NCI-H345 treated with DMSO at 0.1 percent for 48 hours (cell line): Measurements from ENCODE around the gene SP8.
"Not testable (repeated sequence)": the region's sequence is repeated elsewhere in the genome, so short reads cannot be mapped to it uniquely, and the experiment has no call there.

ENCODE experiments used
- DNase-seq: peaks from one replicate; lab custom pipeline; 2025; ENCODE audit not compliant: unreplicated experiment; lab: John Stamatoyannopoulos, UW

Gene SP8

DNA sequence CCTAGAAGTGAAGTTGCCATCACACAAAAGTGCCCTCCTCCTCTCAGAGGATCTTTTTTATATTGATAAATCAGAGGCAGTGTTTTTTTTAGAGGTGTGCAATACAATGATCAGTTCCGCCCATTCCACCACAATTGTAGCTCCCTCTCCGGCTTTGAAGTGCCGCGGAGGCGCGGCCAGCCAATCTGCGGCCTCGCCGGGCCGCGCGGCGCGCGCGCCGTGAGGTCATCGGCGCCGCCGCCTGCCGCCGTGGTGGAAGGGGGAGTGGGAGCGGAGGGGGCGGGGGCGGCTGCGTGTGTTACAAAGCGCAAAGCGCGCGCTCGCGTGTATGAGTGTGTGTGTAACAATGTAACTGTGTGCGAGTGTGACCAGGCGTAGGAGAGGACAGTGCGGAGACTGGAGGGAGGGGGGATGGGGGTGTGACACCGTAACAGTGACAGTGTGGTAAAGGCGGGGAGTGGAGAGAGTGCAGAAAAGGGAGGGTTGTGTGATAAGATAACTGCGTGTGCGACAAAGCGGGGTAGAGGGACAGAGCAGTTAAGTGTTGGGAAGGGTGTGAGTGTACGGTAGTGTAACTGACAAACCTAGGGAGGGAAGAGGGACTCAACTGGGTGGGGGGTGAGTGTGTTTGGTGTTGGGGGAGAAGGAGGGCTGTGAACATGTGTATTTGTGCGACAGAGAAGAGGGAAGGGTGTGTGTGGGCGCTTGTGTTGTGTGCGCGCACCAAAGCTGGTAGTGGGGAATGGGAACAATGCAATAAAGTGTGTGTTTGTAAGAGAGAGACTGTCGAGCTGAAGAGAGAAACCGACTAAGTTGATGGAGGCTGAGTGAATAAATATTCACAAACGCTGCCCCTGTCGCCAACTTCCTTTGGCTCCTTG, at the start of gene SP8:
Gene SP8 (minus strand): TSS at position 108 of the 881 bp plus-strand sequence. CDS start 88 bp downstream, at position 20.
- DNase-seq: peak; percentile 89

DNA sequence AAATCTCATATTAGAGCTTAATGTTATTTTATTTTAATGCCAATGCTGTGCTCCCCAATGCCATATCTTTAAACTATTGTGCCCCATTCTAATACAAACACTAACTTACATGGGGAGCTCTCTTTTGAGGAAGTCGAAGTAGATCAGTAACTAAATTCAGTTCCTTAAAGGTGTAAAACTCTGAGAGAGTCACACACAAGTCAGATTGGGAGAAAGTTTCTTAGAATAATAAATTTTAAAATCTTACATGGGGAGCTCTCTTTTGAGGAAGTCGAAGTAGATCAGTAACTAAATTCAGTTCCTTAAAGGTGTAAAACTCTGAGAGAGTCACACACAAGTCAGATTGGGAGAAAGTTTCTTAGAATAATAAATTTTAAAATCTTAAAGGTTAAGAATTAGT, 49.7 kb upstream of the SP8 start:
- not testable (repeated sequence) for DNase-seq

DNA sequence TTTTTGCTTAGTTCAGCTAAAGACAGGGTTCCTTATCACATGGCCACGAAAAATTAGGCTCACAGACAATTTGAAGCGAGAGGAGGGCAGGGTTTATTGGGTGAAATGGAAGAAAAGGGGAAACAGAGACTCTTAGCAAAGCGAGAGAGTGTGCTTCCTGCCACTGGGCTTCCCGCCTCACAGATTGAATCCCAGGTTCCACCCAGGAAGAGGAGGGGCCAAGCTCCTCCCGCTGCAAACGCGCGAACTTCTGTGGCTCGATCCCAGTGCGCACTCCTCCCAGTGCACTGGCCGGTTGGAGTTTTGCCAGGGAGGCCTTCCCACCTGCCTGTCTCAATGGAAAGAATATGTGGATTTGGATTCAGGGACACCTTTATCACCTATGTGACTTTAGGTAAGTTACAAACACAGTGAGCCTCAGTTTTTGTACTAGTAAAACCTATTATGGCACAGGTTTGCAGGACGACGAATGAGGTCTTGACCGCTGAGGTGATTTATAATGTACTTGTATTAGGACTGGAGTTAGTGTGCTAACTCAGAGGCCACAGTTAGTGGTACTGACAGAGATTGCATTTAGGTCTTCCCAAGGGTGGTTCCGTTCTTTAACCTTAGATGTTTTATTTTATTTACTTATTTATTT, 48.5 kb upstream of the SP8 start:
- DNase-seq: no peak

DNA sequence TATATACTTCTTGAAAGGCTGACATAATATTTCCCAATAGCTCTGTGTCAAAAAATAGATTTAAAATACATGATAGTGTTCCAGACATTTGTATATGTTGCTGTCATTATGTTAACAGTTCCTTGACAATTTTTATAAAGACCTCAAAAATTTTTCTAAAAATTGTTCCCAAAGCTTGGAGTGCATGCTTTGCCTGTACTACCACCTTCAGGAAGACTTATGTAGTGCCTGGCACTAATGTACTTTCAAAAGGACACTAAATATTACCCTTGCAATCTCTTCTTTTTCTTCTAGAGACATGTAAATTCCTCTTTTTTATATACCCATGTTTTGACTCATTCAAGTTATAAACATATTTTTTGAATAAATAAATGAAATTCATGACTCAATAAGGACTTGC, 48.0 kb upstream of the SP8 start:
- no peak for DNase-seq

DNA sequence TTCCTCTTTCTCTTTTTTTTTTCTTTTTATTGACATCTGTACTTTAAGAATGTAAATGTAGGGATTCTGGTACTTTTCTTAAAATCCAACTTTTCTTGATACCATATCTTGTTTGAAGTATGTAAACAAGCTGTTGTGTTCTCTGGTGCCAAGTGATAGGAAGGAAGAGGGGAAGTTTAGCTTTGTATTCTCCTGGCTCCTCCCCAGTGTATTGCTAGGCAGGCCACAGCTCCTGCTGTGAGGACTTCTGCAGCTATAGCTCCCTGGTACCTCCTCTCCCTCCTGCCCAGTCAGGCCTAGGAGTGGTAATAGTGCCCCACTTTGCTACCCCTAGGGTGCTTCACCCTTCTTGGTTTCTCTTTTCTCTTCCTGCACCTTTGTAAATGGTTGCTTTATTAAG, 45.3 kb upstream of the SP8 start:
- DNase-seq: no peak

DNA sequence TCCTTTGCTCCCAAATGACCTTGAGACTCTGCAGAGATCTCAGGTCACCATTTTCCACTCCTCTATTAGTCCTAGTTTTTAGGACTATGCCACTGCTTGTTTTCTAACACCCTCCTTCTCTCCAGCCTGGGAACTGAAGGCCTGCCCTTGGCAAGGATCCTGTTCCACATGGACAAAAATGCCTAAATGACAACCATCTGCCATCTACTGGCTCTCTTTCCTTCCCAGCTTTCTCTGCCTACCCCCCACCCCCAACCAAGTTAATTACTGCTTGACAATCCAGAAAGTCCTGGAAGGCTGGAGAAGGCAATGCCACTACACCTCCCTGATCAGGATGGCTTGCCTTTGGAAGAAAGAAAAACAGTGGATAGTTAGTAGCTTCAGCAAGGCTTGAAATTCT, 44.8 kb upstream of the SP8 start:
- no peak for DNase-seq

DNA sequence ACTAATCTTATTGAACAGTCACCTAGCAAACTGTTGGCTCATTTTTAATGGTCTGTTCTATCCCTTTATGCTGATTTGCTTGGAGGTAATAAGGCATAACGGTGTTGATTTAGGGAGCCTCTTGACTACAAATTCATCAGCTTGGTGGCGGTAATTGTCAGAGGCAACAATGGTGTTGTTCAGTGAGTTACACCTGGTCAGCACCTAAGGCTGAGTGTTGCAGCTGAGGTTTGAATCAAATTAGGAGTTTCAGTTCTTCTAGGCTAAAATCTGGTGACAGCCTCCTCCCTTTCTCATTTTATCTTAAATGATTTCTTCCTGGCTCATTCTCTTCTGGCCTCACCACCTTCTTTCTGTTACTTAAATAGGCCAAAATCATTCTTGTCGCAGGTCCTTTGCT, 42.3 kb upstream of the SP8 start:
- DNase-seq: peak; percentile 96

DNA sequence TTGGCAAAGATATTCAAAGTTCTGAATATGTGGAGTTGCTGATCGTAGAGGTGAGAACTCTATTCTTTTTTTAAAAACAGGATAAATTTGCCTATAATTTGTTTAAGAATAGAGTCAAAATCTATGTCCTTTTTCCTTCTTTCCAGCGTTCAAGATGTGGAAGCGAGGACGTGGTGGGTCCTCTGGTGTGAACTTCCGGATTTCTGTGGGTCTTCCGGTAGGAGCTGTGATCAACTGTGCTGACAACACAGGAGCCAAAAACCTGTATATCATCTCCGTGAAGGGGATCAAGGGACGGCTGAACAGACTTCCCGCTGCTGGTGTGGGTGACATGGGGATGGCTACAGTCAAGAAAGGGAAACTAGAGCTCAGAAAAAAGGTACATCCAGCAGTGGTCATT, 40.5 kb upstream of the SP8 start:
- no peak for DNase-seq

DNA sequence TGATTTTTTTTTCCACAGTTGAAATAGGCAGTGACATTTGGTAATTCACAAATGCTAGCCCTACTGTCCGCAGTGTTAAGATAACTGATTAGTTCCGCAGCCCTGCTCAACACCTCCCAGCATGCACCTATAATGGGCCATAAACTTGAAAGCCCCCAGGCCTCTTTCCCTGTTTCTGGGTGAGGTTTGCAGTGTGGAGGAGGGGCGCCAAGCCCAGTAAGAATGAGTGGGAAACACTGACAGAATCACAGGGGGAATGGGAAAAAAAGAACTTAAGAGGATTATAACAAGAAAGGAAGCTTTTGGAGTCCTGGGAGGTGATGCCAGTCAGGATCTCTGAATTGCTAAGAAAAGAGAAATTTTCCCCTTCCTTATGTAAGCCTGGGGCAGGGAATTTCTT, 39.6 kb upstream of the SP8 start:
- DNase-seq: no peak

DNA sequence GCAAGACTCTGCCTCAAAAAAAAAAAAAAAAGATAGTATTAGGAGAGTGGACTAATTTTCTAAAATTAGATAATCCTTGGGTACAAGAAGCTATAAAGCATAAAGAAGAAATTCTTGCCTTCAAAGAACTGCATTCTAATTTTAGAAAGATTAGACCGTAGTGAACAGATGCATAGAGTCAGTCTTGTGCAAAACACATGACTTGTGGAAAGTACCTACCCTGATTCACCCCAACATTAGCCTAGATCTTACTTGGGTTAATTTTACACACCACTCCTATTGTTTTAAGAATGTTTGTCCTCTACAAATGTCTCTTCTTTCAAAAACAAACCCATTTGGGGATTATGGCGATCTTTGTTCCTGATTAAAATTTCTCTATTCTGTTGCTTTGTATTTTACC, 38.9 kb upstream of the SP8 start:
- no peak for DNase-seq

DNA sequence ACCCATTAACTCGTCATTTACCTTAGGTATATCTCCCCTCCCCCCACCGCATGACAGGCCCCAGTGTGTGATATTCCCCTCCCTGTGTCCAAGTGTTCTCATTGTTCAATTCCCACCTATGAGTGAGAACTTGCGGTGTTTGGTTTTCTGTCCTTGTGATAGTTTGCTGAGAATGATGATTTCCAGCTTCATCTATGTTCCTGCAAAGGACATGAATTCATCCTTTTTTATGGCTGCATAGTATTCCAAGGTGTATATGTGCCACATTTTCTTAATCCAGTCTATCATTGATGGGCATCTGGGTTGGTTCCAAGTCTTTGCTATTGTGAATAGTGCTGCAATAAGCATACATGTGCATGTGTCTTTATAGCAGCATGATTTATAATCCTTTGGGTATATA, 34.7 kb upstream of the SP8 start:
- not testable (repeated sequence) for DNase-seq

DNA sequence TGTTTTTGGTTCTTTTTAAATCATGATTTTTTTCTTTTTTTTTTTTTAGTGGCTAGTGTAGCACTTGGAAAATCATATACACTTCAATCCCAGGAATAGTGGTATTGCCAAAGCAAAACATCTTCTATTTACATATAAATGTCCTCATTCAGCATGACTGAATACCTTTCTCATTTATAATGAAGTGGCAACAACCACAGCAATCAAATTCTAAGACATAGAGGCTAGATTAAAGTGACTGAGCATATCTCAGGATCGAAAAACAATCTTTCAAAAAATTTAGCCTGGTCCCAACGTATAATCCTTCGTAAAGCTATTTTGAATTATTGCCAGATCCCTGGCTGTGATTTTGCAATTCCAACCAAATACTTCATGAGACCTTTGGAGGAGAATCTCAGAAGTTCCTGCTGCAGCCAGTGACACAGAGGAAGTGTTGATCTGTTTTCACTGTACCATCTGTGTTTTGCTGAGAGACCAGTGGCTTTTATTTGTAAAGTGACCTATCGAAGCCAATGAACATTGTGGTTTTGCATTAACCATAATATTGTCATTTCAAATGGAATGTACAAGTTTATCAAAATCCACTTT, 29.8 kb upstream of the SP8 start:
- no peak for DNase-seq

DNA sequence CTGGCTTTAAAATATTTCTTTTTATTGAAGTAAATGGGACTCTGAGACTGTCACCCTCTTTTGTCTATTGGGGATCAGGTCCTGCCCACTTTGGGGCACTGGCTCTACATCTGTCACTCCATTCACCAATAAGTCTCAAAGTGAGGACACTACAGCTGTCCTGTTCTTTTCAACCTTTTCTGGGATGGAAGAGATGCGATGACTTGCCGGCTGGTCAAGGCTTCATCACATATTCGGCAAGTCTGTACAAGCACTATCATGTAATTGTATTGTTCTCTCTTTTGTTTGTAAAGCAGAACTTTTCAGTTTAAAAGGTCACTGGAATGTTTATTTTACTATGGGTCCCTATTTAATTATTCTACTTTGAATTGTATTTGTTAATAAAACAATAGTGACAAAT, 17.7 kb upstream of the SP8 start:
- no peak for DNase-seq

DNA sequence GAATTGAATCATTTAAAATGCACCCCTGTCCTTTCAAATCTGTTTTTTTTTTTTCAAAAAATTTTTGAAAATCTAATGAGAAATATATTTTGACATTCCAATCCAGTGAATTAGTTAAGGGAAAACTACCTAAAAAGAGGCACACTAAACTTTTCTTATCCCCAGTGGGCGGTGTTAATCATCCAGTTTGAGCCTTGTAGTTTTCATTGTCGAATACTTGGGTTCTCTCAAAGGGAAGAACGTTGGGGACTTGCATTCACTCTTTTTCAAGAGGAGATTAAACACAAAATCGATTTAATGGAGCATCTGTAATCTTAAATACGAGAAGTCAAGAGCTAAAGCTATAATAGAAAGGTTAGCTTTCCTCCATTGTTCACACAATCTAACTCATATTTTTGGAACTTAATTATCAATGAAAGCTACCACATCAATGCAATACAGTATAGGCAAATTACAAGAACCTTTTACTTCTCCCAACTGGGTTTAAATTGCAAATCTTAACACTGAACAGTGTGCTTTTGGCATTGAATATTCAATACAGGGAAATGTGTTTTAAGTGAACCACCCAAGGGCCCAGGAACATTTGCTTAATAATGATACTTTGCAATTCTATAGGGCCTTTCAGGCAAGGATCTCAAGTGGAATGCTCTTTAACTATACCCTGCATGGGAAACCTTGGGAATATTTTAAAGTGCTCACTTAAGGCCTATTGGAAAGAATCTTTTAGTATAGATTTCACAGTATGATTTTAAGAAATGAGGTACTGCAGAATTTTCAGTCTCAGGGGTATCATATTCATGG, 13.1 kb upstream of the SP8 start:
- peak; percentile 44 for DNase-seq

DNA sequence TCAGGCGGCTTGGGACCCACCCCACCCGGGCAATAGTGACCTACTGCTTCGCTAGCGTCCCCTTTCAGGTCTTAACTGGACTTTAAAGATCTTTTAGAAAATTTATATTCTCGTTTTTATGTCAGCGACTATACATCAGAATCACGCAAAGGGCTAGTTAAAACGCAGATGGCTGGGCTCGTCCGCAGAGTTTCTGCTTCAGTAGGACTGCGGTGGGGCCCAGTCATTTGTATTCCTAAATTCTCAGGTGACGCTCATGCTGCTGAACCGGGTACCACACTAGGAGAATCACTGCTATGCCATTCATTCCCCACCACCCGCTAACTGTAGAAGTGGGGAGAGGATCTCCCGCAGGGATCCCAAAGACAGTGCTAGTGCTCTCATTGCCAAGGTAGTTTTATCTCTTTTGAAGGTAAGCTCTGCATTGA, 12.0 kb upstream of the SP8 start:
- peak; percentile 74 for DNase-seq

DNA sequence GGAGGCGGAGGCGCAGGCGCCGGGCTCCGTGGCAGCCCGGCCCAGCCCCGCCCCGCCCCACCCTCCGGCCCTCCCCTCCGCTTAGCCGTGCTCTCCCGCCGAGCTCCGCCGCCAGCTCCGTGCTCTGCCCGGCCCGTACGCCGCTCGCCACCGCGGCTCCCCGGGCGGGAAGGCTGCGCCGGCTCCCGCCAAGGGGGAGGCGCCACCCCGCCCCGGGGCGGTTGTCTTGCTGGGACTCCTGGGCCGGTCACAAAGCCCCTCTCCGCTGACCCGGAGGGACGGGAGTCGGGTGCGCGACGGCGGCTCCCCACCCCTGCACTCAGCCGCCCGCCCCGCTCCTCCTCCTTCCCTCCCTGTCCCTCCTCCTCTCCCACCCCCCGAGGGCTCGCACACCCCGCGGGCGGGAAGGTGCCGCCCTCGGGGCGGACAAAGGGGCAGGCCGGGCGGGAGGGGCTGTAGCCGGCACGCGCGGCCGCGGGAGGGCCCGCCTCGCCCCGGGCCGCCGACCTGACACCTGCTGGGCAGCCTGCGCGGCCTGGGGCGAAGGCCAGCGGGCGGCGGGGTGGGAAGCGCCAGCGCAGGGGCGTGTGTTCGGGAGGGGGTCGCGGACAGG, 11.5 kb upstream of the SP8 start:
- peak; percentile 85 for DNase-seq

DNA sequence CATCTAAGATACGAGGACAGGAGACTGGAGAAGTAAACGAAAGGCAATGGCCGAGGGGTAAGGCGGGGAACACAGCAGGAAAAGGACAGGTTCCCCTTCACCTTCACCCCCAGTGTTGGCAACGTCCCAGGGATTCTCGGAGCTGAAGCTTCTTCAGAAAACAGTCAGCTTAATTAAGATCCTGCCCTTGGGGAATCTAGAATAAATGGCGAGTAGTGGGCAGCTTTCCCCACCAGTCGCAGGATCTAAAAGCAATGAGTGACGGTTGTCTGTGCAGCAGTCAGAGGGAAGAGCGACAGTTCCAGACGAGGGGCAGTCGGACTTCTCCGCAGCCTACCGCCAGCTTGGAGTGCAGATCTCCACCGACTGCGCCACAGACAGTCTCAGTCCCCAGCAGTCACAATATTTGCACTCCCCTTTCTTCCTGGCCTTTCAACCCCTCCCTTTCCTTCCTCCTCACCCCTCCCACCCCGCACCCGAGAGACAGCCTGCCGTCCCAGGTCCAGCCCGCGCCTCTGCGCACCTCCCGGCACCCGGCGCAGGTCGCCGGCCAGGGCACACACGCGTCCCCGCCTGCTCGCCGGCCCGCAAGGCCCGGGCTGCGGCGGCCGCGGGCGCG, 10.9 kb upstream of the SP8 start:
- peak; percentile 44 for DNase-seq

DNA sequence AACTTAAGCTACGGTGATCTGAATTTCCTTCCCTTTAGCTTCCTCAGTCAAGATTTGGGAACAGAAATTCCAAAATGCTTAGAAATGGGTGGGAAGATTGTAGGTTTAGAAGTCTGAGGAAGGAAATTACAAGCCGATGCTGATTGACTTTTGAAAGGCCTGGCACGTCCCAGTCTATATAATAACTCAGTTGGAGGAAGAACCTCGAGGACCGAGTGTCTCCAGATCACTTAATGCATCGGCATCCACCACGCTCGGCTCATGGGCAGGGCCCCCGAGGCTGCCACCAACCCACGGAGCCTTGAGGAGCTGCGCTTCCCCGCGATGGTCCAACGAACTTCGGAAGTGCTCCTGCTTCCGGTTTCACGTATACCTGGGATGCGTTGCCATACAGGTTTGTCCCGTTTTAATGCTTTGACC, 10.4 kb upstream of the SP8 start:
- DNase-seq: no peak

DNA sequence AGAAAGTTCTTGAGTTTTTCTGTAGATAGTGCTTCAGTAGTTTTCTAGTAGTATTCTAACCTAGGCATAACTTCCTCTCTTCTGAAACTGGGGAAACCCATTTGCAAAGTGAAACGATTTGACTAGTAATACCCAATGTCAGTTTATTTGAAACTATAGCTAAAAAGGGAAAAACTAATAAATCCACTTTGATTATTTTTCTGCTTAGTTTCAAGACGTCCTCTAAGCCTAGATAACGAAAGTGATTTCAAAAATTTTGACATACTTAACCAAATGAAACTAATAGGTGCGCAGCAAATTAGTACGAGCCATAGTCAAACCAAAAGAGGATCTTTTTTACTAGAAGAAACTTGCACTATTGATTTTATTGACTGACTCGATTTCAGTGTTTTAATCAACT, 9.8 kb upstream of the SP8 start:
- no peak for DNase-seq

DNA sequence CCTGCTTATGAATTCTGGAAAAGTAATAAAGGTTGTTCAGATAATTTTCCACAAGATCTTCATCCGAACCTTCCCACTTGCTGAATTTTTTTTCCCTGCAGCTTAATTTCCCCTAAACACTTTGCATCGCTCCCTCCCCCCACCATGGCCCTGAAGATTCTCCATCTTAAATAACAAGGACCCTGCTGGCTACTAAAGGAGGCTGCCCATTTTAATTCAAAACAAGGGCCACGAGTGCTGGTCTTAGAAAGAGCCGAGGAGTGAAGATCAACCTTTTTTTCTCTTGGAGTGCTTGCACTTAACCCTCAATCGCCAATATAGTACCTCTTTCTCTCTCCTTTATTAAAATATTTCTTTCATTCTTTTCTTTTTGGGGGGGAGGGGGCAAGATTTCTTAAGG, 9.2 kb upstream of the SP8 start:
- no peak for DNase-seq
